NB4 (cell line): Measurements from ENCODE around the gene CFL1.
A peak's percentile ranks its signal among the peaks of the same experiment; 100 is the strongest.

Source experiments
- DNase-seq: peaks from one replicate; pipeline ENCODE4 v3.0.0; 2010; ENCODE audit warnings: low read depth
- H3K4me3 ChIP-seq: one replicate; pipeline ENCODE4 v1.5.1; 2011; ENCODE audit warnings: mild to moderate bottlenecking, low read depth, low read length, moderate library complexity
- CTCF ChIP-seq: IDR thresholded peaks from one replicate; pipeline ENCODE4 v1.5.1; 2012; ENCODE audit warnings: low read depth, low read length
- MAX ChIP-seq: IDR thresholded peaks from 2 replicates; pipeline ENCODE4 v1.6.1; 2011; ENCODE audit warnings: low read depth, low read length
- MYC ChIP-seq: IDR thresholded peaks from 2 replicates; pipeline ENCODE4 v1.6.1; 2011; ENCODE audit warnings: low read depth, low read length
- POLR2A ChIP-seq: IDR thresholded peaks from 2 replicates; pipeline ENCODE4 v1.6.1; 2011; ENCODE audit warnings: mild to moderate bottlenecking; ENCODE audit not compliant: insufficient read length; ENCODE audit errors: extremely low read depth

Gene CFL1

GRCh38 chr11:65826984-65827735 is 30.8 kb downstream of the CFL1 start:
- TF ChIP-seq MYC (no peak), POLR2A (no peak)
- no peak for DNase-seq

GRCh38 chr11:65822776-65823528 is 35.0 kb downstream of the CFL1 start:
- no peak overlapping the region for H3K4me3 ChIP-seq
- DNase-seq, result no peak
- no peak for TF ChIP-seq MYC
- no peak for TF ChIP-seq CTCF
- no peak for TF ChIP-seq MAX
- no peak for TF ChIP-seq POLR2A

More at GRCh38 chr11:65826984-65827735, 30.8 kb downstream of the CFL1 start:
- H3K4me3 ChIP-seq, result no peak overlapping the region

GRCh38 chr11:65821107-65821506 is 36.9 kb downstream of the CFL1 start:
- H3K4me3 ChIP-seq, result no peak overlapping the region
- TF ChIP-seq MYC (no peak), MAX (no peak), POLR2A (no peak), CTCF (no peak)
- no peak for DNase-seq

GRCh38 chr11:65817835-65818680 is 39.9 kb downstream of the CFL1 start:
- peak; percentile 89 for DNase-seq
- H3K4me3 ChIP-seq, result peak overlapping the region; percentile 63
- peak; percentile 90 for TF ChIP-seq CTCF
- peak; percentile 73 for TF ChIP-seq MAX
- no peak for TF ChIP-seq POLR2A
- TF ChIP-seq MYC, result no peak; the same call in none of the 2 replicates

- H3K4me3 ChIP-seq, result peak overlapping the region; percentile 63
- no peak for TF ChIP-seq MAX
- TF ChIP-seq POLR2A, result no peak
- TF ChIP-seq CTCF, result no peak
- TF ChIP-seq MYC, result no peak
- DNase-seq, result no peak
These were observed 40.6 kb downstream of the CFL1 start for GRCh38 chr11:65817312-65817834.

GRCh38 chr11:65816696-65817095 is 41.3 kb downstream of the CFL1 start:
- H3K4me3 ChIP-seq, result no peak overlapping the region
- TF ChIP-seq MAX, result no peak
- no peak for TF ChIP-seq CTCF
- no peak for TF ChIP-seq POLR2A
- no peak for TF ChIP-seq MYC
- no peak for DNase-seq
